Activated naive CD4-positive, alpha-beta T cell treated with Interleukin-2 at 50 U/mL for 16 hours (primary cell): ENCODE data around the gene FOXP4.

ENCODE experiments used
- DNase-seq: peaks from one replicate; pipeline ENCODE4 v3.0.0-alpha.2; 2020

FOXP4 gene

DNA sequence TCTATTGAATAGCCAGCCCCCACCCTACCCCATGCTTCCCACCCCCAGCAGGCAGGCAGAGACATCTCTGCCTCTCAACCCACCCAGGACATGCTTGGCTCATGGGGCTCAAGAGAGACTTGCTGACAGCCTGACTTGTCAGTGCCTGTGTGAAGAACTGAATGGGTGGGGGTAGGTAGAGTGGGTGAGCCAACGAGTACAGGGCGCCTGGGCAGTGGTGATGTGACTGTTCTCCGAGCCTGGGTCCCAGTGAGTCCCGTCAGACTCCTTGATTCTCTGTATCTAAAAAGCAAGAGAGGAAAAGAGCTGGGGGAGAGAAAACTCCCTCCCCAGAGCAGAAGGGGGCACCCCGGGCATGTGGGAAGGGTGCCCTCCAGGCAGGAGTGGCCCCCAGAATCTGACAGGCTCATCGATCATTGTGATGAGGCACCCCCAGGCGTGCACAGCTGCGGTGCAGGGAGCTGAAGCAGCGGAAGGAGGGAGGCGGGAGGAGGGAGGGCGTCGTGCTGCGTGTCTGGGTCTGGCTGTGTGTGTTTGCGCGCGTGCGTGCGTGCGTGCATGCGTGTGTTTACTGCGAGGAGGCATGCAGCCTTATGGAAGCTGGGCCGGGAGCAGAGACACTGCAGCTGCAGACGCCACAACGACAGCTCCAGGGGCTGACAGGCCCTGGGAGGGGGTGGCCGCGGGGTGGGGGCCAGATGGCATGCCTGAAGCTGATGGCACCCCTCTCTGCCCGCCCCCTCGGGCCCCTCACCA lies 40.2 kb downstream of the FOXP4 start:
- DNase-seq, result no peak

GRCh38 chr6:41587131-41587879 lies 41.1 kb downstream of the FOXP4 start:
- DNase-seq, result no peak

DNA sequence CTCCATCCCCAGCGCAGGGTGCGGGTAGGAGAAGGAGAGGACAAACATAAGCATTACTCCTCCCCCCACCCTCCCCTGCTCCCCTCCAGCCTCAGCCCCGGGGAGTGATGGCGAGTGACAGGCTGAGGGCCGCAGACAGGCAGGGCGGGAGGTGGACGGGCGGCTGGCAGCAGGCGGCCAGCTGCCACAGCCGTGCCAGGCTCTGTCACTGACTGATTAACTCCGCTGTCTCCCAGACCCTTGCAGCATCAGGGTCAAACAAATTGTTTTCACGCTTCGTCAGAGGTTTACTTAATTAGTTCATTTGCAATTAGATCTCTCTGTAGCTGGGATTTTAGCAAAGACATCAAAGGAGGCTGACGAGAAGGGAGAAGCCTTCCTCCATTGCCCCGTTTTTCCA lies 41.9 kb downstream of the FOXP4 start:
- no peak for DNase-seq

GRCh38 chr6:41589223-41589622 lies 43.0 kb downstream of the FOXP4 start:
- DNase-seq, result no peak

GRCh38 chr6:41589636-41590622 lies 43.7 kb downstream of the FOXP4 start:
- no peak for DNase-seq

DNA sequence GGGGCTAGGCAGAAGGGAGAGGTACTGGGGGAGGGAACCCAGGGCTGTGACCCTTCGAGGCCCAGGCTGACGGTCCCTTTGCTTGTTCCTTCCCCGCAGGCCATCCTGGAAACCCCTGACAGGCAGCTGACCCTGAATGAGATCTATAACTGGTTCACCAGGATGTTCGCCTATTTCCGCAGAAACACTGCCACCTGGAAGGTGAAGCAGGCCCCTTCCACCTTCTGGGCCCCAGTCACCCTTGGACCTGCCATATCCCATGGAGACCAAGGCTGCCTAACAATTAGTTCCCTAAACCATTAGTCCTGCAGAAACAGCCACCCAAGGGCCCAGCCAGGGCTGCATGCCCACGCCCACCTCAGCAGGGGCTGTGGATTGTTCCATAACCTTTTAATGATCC lies 44.9 kb downstream of the FOXP4 start:
- DNase-seq, result no peak

- peak; percentile 80 for DNase-seq
These were observed 45.8 kb downstream of the FOXP4 start for GRCh38 chr6:41591859-41592502.

- no peak for DNase-seq
These were observed 47.2 kb downstream of the FOXP4 start for GRCh38 chr6:41593406-41593805.

- no peak for DNase-seq
These were observed 47.7 kb downstream of the FOXP4 start for GRCh38 chr6:41593839-41594238.

- no peak for DNase-seq
These were observed 48.1 kb downstream of the FOXP4 start for GRCh38 chr6:41594326-41594725.

DNA sequence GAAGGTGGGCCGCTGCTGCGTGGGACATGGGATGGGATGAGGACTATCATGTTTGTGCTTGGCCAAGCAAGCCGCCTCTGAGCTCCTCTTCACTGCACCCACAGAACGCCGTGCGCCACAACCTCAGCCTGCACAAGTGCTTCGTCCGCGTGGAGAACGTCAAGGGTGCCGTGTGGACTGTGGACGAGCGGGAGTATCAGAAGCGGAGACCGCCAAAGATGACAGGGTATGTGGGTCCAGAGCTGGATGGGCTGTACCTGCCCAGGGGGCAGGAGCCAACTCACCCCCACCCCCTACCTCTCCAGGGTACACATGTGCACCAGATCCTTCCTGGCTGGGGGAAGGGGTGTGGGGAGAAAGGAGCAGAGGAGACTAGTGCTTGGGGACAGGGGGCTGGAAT lies 48.6 kb downstream of the FOXP4 start:
- DNase-seq, result no peak

DNA sequence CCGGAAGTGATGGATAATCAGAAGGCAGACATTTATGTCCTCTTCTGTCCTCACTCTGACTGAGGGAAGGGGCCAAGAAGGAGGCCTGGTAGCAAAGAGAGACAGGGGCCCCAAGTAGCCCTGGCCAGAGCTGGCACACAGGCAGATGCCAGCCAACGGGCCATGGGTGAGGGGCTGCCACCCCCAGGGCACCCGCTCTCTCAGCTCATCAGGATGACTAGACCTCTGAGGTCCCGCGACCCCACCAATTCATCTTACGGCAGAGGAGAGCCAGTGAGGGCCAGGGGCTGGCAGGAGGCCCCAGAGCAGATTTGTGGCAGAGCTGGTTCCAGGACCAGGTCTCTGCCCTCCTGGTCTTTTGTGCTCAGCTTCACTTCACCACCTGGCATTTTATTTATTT lies 49.0 kb downstream of the FOXP4 start:
- DNase-seq, result no peak

GRCh38 chr6:41596096-41596685 lies 50.0 kb downstream of the FOXP4 start:
- no peak for DNase-seq

DNA sequence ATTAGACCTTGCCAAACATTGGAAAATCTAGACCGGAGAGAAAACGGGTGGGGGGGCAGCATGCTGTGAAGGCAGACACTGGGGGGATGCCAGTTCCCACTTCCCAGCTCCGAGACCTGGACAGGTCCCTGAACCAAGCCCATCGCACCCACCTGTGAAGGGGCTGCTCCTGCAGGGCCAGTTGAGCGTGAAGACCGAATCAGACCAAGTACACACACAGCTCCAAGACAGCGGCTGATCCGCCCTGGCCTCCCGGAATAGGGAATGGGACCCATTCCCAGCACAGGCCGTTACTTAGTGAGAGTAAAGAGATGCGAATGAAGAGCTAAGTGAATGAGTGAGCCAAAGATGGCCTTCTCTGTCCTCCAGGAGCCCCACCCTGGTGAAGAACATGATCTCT lies 50.6 kb downstream of the FOXP4 start:
- no peak for DNase-seq

- no peak for DNase-seq
These were observed 51.2 kb downstream of the FOXP4 start for GRCh38 chr6:41597246-41598000.

- DNase-seq, result no peak
These were observed 52.5 kb downstream of the FOXP4 start for GRCh38 chr6:41598670-41599014.

DNA sequence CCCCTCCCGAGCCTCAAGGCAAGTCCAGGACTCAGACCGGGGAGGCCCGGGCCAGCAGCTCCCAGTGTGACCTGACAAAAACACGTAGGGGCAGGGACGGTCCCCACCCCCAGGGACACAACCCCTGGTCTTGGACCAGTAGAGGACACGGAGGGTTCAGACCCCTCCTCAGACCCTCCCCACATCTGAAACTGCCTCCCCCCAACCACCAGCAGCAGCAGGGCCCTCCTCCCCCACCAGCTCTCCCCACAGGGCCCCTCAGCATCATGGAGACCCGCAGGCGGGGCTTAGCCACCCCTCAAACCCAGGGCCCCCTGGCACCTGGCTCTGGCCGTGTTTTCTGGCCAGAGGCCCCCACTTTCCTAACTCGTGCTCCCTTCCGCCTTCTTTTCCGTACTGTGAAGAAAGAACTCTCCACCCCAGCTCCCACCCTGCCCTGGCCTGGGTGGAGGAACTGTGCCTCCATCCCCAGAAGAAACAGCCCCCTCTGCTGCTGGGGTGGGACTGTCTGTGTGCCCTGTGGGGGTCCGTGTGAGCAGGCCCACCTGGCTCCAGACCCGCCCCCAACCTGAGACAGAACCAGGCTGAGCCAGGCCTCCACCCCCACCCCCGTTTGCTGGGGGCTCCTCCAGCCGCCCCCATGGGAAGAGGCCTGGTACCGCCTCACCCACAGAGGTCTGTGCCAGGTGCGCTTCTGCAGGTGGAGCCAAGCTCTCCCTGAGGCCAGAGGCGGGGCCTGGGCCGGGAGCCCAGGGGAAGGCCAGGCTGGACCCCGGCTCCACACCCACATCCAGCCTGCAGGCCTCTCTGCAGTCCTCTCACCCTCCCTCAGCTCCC lies 53.1 kb downstream of the FOXP4 start:
- DNase-seq, result no peak

GRCh38 chr6:41599852-41600445 lies 53.8 kb downstream of the FOXP4 start:
- no peak for DNase-seq

- DNase-seq, result no peak
These were observed 54.5 kb downstream of the FOXP4 start for GRCh38 chr6:41600499-41601247.

- DNase-seq, result no peak
These were observed 55.0 kb downstream of the FOXP4 start for GRCh38 chr6:41601248-41601549.
